ENCODE results near the gene RGCC. TPM values are rescaled to one million over a fixed set of nuclear protein-coding genes. Genes with fewer than 3 reads are reported as not detected.

RGCC gene
- total and polyA plus RNA-seq, 2 of the 4 experiments (the other 2 are of a cell fraction): 7.5 to 7.6 TPM

DNA sequence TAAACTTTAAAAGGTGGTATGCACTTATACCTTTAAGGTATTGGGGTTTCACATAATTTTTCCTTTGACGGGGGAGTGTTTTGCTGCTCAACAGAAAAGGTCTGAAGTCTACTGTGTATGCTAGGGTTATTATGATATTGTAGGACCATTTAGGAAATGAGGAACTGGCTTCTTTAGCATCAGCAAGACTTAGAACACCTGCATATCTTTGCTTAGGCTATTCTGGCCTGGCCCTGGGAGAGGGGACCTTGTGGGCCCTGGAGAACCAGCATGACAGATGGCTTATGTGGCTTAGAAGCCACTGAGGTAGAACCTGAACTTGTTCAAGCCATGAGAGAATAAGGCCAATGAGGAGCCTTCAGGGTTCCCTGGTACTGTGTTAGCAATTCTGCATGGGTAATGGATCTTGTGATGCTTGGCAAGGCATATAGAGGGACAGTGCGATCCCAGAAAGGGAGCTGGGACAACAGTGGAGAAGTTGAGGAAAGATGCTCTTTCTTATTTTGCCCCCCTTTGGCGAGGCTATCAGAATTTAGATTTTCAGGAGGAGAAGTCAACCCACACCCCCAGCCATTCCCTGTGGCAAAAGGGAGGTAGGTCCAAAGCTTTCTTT is 4.3 kb downstream of the RGCC start:
- Histone ChIP-seq H3K27ac (ENCODE audit: insufficient read depth, low read length) (0 out of 2 replicates have a peak overlapping the region, but pooled peaks have one; percentile 11), H4K91ac (ENCODE audit: insufficient read depth, low read depth, low read length) (no peak overlapping the region), H2BK5ac (ENCODE audit: low read depth, low read length, poor library complexity, severe bottlenecking) (no peak overlapping the region), H3K4me3 (ENCODE audit: insufficient read depth, low read depth, low read length) (no peak overlapping the region), H3K4me2 (ENCODE audit: low read depth, low read length) (peak overlapping the region; percentile 24; the same call in 1 of the 2 replicates), H2BK15ac (ENCODE audit: low read depth, low read length) (no peak overlapping the region), H3K9me1 (ENCODE audit: insufficient read depth, low read length) (peaks cover 15% of the 10 kb centered on the region), H4K5ac (ENCODE audit: low read depth, low read length) (no peak overlapping the region), H3K9ac (ENCODE audit: low read depth, low read length) (peak overlapping the region; percentile 29; the same call in 1 of the 2 replicates), H3K27me3 (ENCODE audit: control insufficient read depth, insufficient read depth, low read length) (peaks cover 4% of the 10 kb centered on the region; the same call in 1 of the 2 replicates), H3K23ac (ENCODE audit: low read depth, low read length) (no peak overlapping the region), H4K8ac (ENCODE audit: low read depth in 2 of 2, low read length in 2 of 2) (no peak overlapping the region), H2BK20ac (ENCODE audit: low read depth, low read length) (no peak overlapping the region), H3K56ac (ENCODE audit: extremely low read depth, insufficient read depth, low read length) (no peak overlapping the region), H3K18ac (ENCODE audit: low read depth, low read length) (no peak overlapping the region), H3K36me3 (ENCODE audit: control insufficient read depth, insufficient read depth, low read length) (peaks cover 62% of the 10 kb centered on the region), H3K79me1 (ENCODE audit: low read depth in 1 of 2, low read length in 2 of 2) (peaks cover 14 to 57% of the 10 kb centered on the region in 2 experiments), H3K4ac (ENCODE audit: low read depth, low read length) (no peak overlapping the region), H4K20me1 (ENCODE audit: insufficient read depth, low read length) (peaks cover 48% of the 10 kb centered on the region), H2BK120ac (ENCODE audit: low read depth, low read length) (no peak overlapping the region), H3K4me1 (ENCODE audit: control insufficient read depth, insufficient read depth, low read length) (peaks cover 21% of the 10 kb centered on the region), H2AK9ac (replicated peaks; ENCODE audit: low read depth, low read length, poor library complexity) (no peak overlapping the region), H3K14ac (replicated peaks; ENCODE audit: low read depth, low read length) (no peak overlapping the region), H2AK5ac (ENCODE audit: low read depth, low read length) (no peak overlapping the region), H2AFZ (replicated peaks; ENCODE audit: low read length, poor library complexity) (no peak overlapping the region), H3K9me3 (ENCODE audit: control insufficient read depth, insufficient read depth, low read length) (no peaks in the 10 kb centered on the region)
- ChIA-PET POLR2A (ENCODE audit: unreplicated experiment) (interaction anchor here (0.5 to 1.4 kb wide), 2 partner anchors 10 to 173 kb away, joined by 3 to 6 read pairs; no protein-coding TSS in a partner anchor), CTCF (interaction anchor here (0.7 kb wide), 1 partner anchor 173 kb away, joined by 7 read pairs; no protein-coding TSS in a partner anchor)
- no peak for DNase-seq
- no TSS peak for BruUV-seq (replicated peaks)
- TF ChIP-seq MAZ (IDR thresholded peaks at IDR 0.05; ENCODE audit: borderline replicate concordance, low read depth, low read length) (no peak), SMC3 (IDR thresholded peaks at IDR 0.05; ENCODE audit: low read depth, low read length) (no peak), RCOR1 (IDR thresholded peaks at IDR 0.05; ENCODE audit: insufficient replicate concordance, low read length) (no peak), MXI1 (IDR thresholded peaks at IDR 0.05; ENCODE audit: borderline replicate concordance, low read depth, low read length) (no peak)
- in situ Hi-C loops (cut with MboI; ENCODE audit: low sequenced_read_pairs): loop anchor here (25.0 kb wide), 1 partner anchor 176 kb away; no protein-coding TSS in a partner anchor
- intact Hi-C loops (cut with micrococcal nuclease): no loop called here
- no CpG with 5 or more reads among the region's 3 CpGs for WGBS, 2 experiments (ENCODE audit: extremely low coverage in 2 of 2, insufficient read length in 1 of 2)
- dilution Hi-C loops (cut with HindIII; ENCODE audit: low sequenced_read_pairs, unreplicated experiment): no loop called here
- ATAC-seq (ENCODE audit: low read depth): no peak
